Stomach (tissue), 4 donors: ENCODE measurements around the gene UBD.

ENCODE experiments used
- POLR2A ChIP-seq, 4 donors: fragments of 450-650 bp; IDR thresholded peaks; one replicate each; pipeline ENCODE4 v1.6.1; 2016; ENCODE audit warnings: antibody characterized with exemption in 4 of 4, control low read depth in 2 of 4, mild to moderate bottlenecking in 1 of 4, moderate library complexity in 1 of 4
- POLR2AphosphoS5 ChIP-seq, 3 donors: sonication (generic); formaldehyde crosslinking; IDR thresholded peaks; one replicate each; pipeline ENCODE4 v1.6.1; 2016; ENCODE audit warnings: antibody characterized with exemption in 3 of 3
- TF ChIP-seq, protein P1 (sequence below), 7 experiments: fragments of 450-650 bp in 4 of 7; fragments of 200-600 bp in 3 of 7; sonication (generic) in 3 of 7; IDR thresholded peaks; one replicate each; pipeline ENCODE4 v1.5.1; 2016 to 2019; ENCODE audit warnings: antibody characterized with exemption in 7 of 7, control low read depth in 2 of 7, mild to moderate bottlenecking in 1 of 7

DNA sequence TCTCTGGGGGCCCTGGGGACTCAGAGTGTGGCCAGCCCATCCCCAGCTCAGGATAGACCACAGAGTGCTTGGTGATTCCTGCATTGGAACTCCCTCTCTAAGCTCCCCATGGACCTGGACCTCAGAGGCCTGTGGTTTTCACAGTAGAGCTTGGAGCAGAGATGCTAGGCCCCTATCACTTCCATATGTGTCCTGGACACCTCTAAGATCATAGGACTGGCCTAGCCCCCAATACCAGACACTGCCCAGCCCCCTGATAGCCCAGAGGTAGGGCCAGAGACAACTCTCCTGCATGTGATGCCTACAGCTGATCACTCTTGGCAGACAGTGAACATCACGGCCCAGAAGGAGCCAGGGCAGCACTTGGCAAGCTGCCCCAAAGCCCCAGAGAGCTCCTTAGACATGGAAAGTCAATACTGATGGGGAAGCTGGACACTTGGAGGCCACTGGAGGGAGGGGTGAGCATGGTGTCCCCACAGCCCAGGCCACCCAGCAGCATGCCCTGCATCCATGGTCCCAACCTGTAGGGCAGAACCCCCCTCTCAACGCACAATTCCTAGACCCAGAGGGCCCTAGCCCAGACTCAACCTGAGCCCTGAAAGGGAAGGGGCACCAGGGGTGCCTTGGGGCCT, 27.1 kb downstream of the UBD start:
- TF ChIP-seq, protein P1, sequence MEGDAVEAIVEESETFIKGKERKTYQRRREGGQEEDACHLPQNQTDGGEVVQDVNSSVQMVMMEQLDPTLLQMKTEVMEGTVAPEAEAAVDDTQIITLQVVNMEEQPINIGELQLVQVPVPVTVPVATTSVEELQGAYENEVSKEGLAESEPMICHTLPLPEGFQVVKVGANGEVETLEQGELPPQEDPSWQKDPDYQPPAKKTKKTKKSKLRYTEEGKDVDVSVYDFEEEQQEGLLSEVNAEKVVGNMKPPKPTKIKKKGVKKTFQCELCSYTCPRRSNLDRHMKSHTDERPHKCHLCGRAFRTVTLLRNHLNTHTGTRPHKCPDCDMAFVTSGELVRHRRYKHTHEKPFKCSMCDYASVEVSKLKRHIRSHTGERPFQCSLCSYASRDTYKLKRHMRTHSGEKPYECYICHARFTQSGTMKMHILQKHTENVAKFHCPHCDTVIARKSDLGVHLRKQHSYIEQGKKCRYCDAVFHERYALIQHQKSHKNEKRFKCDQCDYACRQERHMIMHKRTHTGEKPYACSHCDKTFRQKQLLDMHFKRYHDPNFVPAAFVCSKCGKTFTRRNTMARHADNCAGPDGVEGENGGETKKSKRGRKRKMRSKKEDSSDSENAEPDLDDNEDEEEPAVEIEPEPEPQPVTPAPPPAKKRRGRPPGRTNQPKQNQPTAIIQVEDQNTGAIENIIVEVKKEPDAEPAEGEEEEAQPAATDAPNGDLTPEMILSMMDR (IDR thresholded peaks at IDR 0.05): no peak
- TF ChIP-seq POLR2A (IDR thresholded peaks at IDR 0.05) (no peak), POLR2AphosphoS5 (IDR thresholded peaks at IDR 0.05) (no peak)
